ENCODE measurements around the gene PI3.

PI3 gene

GRCh38 chr20:45179166-45179565 is 4.5 kb downstream of the PI3 start:
- DNase-seq (ENCODE audit: low read depth, low spot score) = no peak

GRCh38 chr20:45181639-45182038 is 6.9 kb downstream of the PI3 start:
- no peak for DNase-seq (ENCODE audit: low read depth, low spot score)
- no peak overlapping the region for H3K4me3 ChIP-seq (ENCODE audit: low read length)

More at GRCh38 chr20:45179166-45179565, 4.5 kb downstream of the PI3 start:
- no peak overlapping the region for H3K4me3 ChIP-seq (ENCODE audit: low read length)

- H3K4me3 ChIP-seq (ENCODE audit: low read length) = no peak overlapping the region
- no peak for DNase-seq (ENCODE audit: low read depth, low spot score)
Observed at GRCh38 chr20:45183084-45183483, 8.4 kb downstream of the PI3 start.

- no peak overlapping the region for H3K4me3 ChIP-seq (ENCODE audit: low read length)
- no peak for DNase-seq (ENCODE audit: low read depth, low spot score)
Observed at GRCh38 chr20:45187693-45188092, 13.0 kb downstream of the PI3 start.

- no peak overlapping the region for H3K4me3 ChIP-seq (ENCODE audit: low read length)
- no peak for DNase-seq (ENCODE audit: low read depth, low spot score)
Observed at GRCh38 chr20:45189067-45189609, 14.4 kb downstream of the PI3 start.

GRCh38 chr20:45189861-45190260 is 15.2 kb downstream of the PI3 start:
- no peak for DNase-seq (ENCODE audit: low read depth, low spot score)
- H3K4me3 ChIP-seq (ENCODE audit: low read length) = no peak overlapping the region

- no peak for DNase-seq (ENCODE audit: low read depth, low spot score)
- H3K4me3 ChIP-seq (ENCODE audit: low read length) = no peak overlapping the region
Observed at GRCh38 chr20:45191926-45192325, 17.2 kb downstream of the PI3 start.

GRCh38 chr20:45193331-45193730 is 18.6 kb downstream of the PI3 start:
- no peak overlapping the region for H3K4me3 ChIP-seq (ENCODE audit: low read length)
- no peak for DNase-seq (ENCODE audit: low read depth, low spot score)

- peak; percentile 9 for DNase-seq (ENCODE audit: low read depth, low spot score)
- H3K4me3 ChIP-seq (ENCODE audit: low read length) = no peak within 1 kb of the TSS
Observed at GRCh38 chr20:45206725-45207124, 32.0 kb downstream of the PI3 start, which contains the start of gene SEMG1. Gene SEMG1, plus strand, starts transcription at chr20:45207033. Its CDS starts 21 bp downstream, at chr20:45207054.

GRCh38 chr20:45209924-45210323 is 35.2 kb downstream of the PI3 start:
- no peak overlapping the region for H3K4me3 ChIP-seq (ENCODE audit: low read length)
- DNase-seq (ENCODE audit: low read depth, low spot score) = no peak

GRCh38 chr20:45211569-45212474 is 37.1 kb downstream of the PI3 start:
- H3K4me3 ChIP-seq (ENCODE audit: low read length) = no peak overlapping the region
- DNase-seq (ENCODE audit: low read depth, low spot score) = no peak

GRCh38 chr20:45212836-45213235 is 38.1 kb downstream of the PI3 start:
- no peak for DNase-seq (ENCODE audit: low read depth, low spot score)

GRCh38 chr20:45218124-45218523 is 43.4 kb downstream of the PI3 start:
- DNase-seq (ENCODE audit: low read depth, low spot score) = no peak
- no peak overlapping the region for H3K4me3 ChIP-seq (ENCODE audit: low read length)

More at GRCh38 chr20:45212836-45213235, 38.1 kb downstream of the PI3 start:
- no peak overlapping the region for H3K4me3 ChIP-seq (ENCODE audit: low read length)

- H3K4me3 ChIP-seq (ENCODE audit: low read length) = no peak overlapping the region
- DNase-seq (ENCODE audit: low read depth, low spot score) = no peak
Observed at GRCh38 chr20:45218636-45219035, 43.9 kb downstream of the PI3 start.

- DNase-seq (ENCODE audit: low read depth, low spot score) = no peak
- H3K4me3 ChIP-seq (ENCODE audit: low read length) = no peak within 1 kb of the TSS
Observed at GRCh38 chr20:45221076-45221475, 46.4 kb downstream of the PI3 start, which contains the start of gene SEMG2. Gene SEMG2, plus strand, starts transcription at chr20:45221373. Its CDS starts 17 bp downstream, at chr20:45221390.

GRCh38 chr20:45223136-45223535 is 48.4 kb downstream of the PI3 start:
- DNase-seq (ENCODE audit: low read depth, low spot score) = no peak
- H3K4me3 ChIP-seq (ENCODE audit: low read length) = no peak overlapping the region

Measured in Jurkat, Clone E6-1 (cell line).